ENCODE measurements around the gene HMGN3.

The HMGN3 gene

DNA sequence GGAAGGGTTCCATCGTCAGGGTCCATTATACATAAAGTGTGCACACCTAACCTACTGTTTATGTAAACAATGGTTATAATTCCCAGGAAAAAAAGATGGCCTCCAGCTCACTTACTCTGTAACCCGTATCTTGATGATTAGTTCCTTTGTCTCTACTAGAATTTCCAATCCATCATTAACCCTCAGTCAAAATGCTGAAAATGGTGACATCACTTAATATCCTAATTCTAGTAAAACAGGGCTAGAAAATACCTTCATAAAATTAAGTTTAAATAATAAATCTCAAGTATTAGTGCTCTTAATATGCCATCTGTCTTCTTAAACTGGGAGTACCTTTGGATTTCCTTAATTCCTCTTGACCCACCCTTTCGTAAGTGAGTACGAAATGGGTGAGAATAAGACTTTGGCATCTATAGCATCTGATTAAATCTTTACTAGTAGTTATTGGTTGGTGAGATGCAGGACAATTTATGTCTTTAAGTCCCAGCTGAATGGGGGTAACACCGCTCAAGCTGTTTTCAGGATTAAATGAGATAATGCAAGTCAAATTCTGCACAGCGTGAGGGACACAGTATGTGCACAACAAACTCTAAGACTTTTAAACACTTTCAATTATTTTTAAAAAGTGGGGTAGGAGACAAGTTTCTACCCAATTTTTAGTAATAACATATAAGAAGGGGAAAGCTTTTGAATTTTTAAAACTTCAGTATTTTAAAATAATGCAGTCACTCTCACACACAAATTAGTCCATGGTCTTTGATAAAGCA lies 1.6 kb downstream of the HMGN3 start:
- no peak for DNase-seq

DNA sequence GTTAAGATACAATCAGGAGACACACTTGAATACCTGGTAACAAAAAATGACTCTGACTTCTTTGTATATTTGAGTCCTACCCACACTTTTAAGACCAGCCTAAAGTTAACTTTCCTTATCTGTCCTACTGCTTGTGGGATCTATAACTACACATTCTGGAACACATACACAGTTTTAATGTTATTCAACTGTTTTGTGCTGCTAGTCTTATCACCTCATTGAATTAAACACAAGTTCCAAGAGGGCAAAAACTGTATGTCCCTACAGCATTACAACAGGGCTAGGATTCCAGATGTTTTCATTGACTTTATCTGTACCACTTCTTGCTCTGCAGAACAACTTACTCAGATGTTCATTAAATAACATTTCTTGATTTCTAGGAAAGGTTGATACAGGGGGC lies 2.8 kb downstream of the HMGN3 start:
- no peak for DNase-seq

DNA sequence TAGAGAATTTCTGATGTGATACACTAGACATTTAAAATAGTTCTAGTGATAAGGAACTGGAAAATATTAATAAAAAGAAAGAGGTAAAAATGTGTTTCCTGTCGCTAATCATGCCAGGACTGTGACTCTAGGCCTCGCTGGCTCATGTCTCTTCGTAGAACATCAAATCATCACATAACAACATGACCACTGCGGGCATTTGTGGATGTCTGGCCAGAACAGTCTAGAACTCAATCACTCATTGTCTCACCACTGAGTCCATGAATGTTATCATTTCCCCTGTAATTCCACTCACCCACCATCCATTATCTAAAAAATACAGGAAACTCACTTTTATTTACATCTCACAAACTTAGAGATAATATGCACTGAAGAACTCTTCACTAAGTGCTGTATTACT lies 3.4 kb downstream of the HMGN3 start:
- no peak for DNase-seq

DNA sequence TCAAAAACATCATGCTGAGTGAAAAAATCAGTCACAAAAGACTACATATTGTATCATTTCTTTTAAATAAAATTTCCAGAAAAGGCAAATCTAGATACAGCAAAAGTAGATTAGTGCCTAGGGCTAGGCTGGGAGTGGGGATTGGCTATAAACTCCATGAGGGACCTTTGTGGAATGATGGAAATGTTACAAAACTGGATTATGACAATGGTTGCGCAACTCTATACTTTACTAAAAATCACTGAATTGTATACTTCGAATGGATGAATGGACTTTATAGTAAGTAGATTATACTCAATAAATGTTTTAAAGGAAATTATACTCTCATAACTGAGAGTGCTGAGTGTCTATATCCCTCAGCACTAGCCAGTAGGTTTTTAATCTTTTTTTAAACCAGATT lies 4.3 kb downstream of the HMGN3 start:
- no peak for DNase-seq

DNA sequence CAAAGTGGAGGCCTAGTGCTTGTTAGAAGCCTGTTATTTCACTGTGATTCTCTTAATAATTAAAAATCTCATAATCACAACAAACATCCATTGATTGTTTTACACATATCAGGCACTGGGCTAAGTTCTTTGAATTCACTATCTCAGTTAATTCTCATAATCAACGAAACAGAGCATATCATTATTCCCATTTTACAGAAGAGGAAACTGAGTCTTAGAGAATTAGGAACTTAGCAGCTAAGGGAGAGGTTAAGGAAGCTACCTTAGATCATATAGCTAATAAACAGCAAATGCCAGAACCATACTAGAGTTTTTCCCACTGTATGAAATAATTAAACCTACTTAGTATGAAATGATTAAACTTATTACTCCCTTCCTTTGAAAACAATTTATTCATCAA lies 7.0 kb downstream of the HMGN3 start:
- DNase-seq: no peak

DNA sequence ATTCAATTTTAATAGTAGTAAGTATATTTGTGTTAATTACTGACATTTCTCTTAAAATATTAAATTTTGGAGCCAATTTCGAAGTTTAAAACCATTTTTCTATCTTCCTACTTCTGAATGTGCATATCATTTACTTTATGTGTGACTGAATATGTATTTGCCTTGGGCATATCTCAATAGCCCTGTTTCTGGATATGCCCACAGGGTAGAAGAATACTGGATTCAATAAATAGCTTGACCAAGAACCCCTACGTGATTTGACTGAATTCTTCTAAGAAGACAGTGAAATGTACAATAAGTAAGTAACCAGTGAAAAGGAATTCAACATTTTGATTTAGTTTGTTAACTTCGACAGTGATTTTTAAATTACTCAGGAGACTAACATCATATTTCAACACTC lies 7.8 kb downstream of the HMGN3 start:
- DNase-seq: no peak

DNA sequence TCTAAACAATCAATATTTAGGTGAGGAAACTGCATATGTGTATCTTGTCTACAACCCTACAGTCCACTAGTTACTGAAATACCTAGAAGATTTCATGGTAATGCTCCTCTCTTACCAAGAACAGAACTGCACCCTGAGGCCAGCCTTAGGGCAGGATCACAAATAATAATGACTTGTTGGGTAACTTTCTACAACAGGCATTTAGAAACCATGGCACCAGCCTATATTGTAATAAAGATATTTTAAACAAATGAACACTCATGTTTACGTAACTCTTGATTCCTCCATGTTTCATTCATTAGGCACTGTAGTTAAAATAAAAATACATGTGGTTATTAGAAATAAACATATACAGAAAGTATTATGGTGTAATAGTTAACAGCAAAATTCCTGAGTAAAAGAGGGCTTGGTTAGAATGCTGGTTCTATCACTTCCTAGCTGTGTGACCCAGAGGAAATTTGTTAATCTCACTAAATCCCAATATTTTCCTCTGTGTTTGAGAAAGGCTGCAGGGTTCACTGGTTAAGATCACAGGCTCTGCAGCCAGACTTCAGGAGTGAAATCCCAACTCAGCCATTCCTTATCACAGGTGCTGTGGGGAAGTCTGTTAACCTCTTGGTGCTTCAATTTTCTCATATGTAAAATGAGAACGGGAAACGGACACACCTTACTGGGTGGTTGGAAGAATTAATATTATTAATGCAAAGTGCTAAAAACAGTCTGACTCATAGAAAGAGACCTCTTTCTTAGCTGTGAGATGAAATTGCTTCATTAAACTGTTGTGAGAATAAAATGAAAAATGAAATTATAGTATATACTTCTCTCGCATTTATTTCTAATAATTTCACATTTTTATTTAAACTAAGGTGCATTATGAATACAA lies 8.5 kb downstream of the HMGN3 start:
- DNase-seq: no peak

DNA sequence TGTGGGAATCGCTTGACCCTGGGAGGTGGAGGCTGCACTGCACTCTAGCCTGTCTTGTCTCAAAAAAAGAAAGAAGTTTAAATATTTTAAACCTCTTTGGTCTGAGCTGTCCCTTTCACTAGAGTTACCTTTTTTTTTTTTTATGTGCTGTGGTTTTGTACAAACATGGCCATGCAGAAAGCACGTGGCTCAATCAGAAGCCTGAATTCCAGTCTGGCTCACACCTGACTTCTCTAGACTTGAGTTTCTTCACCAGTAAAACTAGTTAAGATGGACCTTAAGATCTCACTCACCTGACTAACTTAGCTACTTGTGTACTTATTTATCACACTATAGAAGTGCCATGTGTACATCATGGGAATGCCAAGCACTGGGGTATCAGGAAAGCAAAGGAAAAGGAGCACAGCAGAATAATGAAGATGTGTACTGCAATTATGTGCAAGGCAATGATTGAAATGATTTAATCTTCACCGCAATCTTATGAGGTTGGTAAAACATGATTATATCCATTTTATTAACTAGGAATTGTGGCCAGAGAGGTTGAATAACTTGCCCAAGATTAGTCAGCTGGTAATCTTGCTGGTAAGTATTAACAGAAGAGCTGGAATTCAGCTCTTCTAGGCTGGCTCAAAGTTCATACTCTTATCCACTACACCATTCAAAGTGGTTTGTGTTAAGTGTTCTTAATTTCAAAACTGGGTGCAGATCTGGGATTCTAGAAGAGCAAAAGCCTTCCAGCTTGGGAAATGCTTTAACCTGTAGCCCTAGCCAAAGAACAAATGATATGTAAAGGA lies 10.7 kb downstream of the HMGN3 start:
- no peak for DNase-seq

DNA sequence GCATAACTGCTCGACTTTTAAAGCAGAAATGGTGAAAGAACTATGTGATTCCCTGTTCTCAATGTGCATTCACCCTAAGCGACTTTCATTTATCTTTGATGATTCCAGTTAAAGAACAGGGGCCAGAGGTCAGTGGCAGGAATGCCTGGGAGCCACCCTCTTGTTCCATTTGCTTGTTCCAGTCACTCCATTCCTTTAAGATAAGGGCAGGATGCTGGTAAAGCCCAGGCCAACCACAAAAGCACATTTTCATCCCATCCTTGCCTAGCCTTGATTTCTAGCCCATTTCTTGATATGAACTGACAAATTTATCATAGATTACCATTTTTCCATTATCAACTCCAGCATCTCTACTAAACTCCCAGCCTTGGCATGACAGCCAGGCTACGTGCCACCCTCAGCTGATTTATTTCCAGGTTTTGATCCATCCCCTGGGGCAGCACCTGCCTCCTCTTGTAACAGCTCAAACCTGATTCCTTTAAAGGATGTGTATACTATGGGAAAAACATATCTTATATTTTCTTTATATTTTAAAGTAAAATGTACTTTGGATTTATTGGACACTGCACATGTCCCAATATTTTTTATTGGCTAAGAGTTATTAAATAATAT lies 19.2 kb downstream of the HMGN3 start:
- no peak for DNase-seq

DNA sequence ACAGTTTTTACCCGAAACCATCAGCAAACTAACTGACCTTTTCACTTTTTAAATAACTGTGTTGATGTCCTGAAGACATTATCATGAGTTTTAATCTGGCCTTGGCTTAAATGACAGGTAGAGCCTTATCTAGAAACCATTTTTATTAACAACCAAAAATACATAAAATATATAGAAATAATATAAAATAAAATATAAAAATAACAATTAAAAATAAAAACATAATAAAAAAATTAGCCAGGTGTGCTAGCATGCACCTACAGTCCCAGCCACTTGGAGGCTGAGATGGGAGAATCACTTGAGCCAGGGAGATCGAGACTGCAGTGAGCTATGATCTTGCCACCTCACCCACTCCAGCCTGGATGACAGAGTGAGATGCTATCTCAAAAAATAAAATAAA lies 21.6 kb downstream of the HMGN3 start:
- DNase-seq: no peak

DNA sequence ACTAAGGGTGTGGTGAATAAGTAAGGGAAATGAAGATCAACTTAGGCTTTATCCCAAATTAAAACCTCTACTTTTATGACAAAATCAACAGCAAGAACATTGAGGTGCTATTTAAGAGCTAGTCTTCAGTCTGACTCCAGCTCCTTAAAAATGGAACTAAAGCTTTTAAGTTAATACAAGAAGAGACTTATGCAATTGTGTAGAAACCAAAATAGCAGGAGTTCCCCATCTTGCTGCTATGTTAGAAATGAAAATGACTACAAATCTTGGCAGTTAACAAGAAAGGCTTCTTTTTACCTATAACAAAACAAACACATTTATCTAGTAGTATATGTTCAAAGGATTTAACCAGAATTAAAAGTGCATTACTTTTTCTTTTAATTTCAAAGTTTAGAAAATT lies 25.7 kb downstream of the HMGN3 start:
- DNase-seq: no peak

DNA sequence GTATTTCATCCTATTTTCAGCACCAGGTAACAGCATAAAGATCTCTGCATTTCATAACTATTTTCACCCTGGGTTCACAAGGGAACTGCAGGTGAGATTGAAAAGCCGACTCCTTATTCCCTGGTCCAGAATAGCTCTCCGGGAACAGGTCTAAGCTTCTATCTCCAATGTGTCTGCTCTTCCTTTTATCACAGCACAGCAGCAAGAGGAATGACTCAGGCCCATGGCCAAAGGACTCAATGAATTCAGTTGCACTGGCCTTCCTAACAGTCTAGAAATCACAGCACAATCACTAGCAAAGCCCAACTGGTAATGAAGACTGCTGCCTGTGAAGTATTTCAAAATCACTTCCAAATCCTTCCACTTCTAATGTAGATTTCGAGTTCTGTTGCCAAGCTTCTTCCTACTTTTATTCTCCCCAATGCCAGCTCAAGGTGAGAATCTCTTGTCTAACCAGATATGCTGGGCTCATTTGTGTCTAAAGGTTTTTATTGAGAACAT lies 30.7 kb downstream of the HMGN3 start:
- no peak for DNase-seq

DNA sequence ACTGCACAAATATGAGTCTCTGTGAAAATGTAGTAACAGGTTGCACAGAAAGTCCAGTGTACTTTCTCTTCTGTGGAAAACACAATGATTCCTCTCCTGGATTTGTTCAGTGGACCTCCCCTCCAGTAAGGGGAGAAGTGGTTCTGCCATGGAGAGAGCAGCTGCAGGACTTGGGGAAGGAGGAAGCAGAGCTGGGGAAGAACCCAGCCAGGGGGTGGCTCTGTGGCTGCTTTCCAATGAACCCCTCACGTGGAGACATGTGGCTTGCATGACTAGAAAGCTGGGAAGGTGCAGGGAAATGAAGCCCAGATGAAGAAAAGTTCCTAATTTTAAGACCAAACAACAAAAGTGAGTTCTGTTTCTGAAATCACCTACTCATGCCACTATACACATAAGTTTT lies 31.9 kb downstream of the HMGN3 start:
- no peak for DNase-seq

DNA sequence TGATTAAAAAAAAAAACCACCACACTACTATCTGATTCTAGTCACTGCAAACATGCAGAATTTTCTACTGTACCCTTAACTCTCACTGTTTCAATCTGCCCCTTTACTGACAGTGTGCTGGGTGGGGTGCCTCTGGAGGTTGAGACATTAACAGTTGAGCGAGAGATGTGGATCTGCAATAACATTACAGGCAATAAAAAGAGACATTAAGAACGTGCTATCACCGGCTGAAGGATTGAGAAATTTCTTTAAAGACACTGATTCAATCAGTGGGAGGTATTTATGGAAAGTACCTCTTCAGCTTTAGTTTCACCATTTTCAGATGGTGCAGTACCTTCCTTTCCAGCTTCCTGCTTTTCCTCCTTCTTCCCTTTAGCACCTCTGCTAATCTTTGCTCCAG lies 32.5 kb downstream of the HMGN3 start:
- no peak for DNase-seq

DNA sequence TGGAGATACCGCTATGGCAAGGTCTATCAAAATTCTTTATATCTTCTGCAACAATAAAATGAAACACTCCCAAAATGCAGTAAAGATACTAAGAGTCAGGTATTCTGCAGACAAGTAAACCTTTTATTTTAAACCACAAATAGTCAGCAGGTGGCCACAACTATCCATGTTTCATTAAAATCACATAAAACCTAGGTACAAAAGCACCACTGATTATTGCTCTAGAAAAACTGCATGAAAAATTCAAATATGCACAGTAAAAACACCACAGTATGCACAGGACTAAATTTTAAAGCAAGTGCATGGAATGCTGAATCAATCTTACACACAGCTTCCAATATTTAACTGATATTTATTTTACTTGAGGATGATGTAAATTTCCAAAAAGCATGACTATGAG lies 33.3 kb downstream of the HMGN3 start:
- DNase-seq: no peak

DNA sequence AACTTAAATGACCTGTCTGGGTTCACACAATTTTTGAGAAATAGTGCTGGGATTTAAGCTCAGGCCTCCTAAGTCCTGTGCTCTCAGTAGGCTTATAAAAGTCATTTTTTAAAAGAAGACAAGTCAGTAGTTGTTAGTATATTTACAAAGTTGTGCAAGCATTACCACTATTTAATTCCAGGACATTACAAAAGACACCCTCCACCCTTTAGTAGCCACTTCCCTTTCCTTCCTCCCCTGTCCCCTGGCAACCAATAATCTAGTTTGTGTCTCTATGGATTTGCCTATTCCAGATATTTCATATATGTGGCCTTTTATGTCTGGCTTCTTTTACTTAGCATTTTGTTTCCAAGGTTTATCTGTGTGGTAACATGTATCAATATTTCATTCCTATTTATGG lies 37.6 kb downstream of the HMGN3 start:
- DNase-seq: no peak

DNA sequence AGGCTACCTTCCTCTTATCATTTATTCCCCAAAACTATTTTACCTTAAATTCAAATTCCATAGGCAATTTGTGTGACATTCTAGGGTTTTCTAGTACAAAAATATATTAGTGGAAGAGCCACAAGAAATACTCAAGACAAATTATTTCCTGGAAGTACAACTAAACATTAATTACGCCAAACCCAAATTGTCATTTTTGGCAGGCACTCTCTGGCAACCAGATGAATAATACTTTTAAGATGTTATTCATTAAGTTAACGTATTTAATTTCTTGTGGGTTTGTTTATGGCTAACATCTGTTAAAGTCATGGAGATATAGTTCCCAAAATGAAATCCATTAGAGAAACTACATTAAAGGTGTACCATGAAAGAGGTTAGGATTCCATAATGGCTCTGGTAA lies 40.5 kb downstream of the HMGN3 start:
- DNase-seq: no peak

DNA sequence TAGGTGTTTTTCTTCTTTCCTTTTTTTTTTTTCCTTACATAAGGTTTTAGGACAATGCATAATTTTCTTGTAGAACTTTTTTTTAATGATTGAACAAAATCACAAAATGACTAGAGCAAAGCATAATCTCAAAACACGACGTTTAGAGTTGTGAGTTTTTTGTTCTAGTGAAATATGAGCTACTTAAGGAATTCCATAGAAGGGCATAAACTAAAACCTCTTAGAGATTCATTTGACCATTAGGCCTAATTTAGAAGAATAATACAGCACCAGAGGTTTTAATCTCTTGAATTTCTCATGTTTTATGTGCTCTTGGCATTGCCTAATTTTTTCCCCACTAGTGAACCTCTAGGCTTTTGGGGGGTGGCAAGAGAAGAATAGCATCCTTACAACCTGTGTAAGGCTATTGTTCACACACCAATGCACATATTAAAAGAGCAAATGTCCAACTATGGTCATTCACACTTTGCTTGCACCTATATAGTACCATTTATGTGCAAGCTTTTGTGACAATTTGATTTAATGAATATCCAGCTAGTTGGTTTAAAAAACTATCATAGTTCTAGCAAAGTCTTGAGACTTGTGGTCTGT lies 44.6 kb downstream of the HMGN3 start:
- DNase-seq: no peak

DNA sequence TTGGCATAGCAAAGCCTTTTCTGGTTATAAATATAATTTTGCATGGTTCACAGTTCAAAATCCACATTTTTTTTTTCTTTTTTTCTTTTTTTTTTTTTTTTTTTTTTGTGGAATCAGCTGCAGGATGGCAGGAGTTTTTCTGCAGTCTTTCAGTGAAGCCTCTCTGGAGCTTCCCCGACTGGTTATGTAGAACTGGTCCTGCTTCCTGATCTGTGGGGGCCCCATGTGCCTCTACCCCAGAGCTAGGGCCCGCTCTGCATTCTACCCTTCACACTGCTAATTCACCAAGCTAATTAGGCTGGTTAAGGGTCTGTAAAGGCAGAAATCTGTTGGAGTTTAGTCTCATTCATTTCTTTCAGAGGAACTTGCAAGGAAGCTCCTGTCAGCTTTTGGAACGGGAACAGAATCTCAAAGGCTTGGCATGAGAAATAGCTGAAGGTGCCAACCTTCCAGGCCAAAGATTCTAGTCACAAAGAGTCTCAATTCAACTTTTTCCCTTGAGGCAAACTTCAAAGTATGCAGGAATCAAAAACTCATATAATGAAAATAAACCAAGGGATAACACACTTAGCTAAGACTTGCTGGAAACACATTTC lies 45.5 kb downstream of the HMGN3 start:
- DNase-seq: no peak

DNA sequence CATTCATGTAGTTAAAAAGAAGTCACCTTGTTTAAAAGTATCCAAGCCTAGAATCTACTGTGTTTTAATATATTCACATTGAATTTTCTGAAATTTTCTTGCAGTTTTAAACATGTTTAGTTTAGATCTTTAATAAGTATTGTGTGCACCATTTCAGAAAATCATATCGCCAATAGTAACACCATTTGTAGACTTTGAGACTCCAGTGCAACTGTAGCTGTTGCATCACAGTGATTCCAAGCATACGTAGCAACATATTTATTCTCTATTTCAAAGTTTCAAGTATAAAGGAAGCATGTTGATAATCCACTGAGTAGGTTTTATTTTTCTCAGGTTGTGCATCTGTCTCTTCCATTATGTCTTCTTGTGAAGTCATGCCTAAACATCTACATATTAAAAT lies 46.4 kb downstream of the HMGN3 start:
- DNase-seq: no peak

DNA sequence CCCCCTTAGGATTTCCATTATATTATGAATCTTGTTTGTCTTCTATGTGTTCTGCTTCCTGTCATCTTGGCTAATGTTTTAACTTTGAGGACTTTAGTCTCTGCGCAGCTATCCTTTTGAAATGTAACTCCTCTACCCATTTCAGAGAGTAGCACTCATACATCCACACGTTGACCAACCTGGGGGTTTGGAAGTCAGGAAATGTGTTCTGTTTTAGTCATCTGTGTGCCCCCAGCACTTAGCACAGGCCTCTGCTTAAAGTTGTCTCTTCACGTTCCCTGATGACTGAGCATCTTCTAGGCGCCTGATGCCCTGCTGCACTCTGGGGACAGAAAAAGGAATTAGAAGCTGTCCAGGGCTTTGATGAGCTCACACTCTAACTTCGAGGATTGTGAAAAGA lies 47.9 kb downstream of the HMGN3 start:
- no peak for DNase-seq

DNA sequence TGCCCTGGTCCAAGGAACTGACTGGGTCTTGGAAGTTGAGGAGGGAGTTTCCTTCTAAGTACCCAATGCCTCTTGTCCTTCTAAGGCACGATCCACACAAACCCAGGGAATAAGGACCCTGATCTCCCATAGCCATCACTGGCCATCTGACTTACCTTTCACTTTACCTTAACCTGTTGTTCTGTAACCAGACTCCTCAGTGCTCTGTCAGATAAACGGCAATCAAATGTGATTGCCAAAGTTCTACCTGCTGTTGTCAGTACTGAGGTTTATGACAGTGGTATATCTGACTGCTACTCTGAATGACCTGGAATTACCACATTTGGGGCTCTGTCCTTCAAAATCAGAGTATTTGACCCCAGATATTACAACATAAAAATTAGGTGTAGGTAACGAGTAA lies 49.8 kb downstream of the HMGN3 start:
- DNase-seq: no peak
